ENCODE results near the gene TRPM3. TPM values are rescaled to one million over a fixed set of nuclear protein-coding genes. Genes with fewer than 3 reads are reported as not detected.
"Not testable (repeated sequence)": the region's sequence is repeated elsewhere in the genome, so short reads cannot be mapped to it uniquely, and the experiment has no call there.

Gene TRPM3
- total and polyA plus RNA-seq, 9 of the 15 experiments (the other 6 are each of a cell fraction or from before 2014, with no cell fraction given), result 0.04 TPM; not detected in 8

DNA sequence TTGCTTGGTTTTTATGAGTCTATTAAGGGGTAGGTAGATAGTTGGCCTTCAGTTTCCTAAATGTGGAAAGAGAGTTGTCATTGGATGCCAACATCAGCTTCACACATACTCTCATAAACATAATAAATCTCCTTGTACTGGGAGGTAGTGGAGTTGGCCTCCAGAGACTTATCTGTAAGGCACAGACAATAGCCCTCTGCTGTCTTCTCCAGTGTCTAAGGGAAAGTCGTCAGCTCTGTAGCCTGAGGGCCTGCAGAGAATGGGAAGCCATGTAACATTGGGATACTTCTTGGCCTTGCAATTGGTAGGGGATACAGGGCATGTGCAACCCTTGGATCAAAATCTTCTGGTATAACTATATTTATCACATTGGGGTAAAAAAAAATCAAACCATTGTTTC lies 375.1 kb downstream of the TRPM3 start:
- no peak for FAIRE-seq
- intact Hi-C loops (cut with micrococcal nuclease), result no loop called here

DNA sequence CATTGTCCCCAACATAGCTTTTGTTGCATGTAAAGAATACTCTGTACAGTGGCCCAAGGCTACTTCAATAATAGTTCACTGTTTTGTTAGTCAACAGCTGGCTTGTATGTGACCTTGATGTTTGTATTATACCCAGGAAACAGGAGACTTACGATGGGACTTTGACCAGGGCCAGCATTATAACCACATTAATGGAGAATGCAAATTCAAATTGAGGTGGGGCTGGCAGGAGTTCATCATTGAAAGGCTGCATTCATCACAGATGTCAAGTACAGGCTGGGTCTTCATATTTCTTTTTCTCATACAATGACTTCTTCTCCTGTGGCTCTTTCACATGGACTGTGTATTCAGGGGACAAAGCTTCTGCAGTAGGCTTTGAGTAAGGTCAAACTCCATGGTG lies 396.6 kb downstream of the TRPM3 start:
- DNase-seq (ENCODE audit: extremely low read depth in 1 of 4, low spot score in 3 of 4); H3K9me1 ChIP-seq (ENCODE audit: control insufficient read depth, insufficient read depth, low read length); H3K4me2 ChIP-seq (ENCODE audit: insufficient read depth, low read length); H3K27me3 ChIP-seq (ENCODE audit: control insufficient read depth in 2 of 2, insufficient read depth in 2 of 2, low read length in 2 of 2); H4K20me1 ChIP-seq (replicated peaks; ENCODE audit: control insufficient read depth, insufficient read depth, low read length); H3K9ac ChIP-seq (ENCODE audit: insufficient read depth in 1 of 2, low read depth in 2 of 2, low read length in 2 of 2); H2AFZ ChIP-seq (ENCODE audit: low read depth, low read length); intact Hi-C loops (cut with micrococcal nuclease); H3K4me3 ChIP-seq; FAIRE-seq; H3K79me2 ChIP-seq (ENCODE audit: control insufficient read depth, insufficient read depth, low read length); H3K4me1 ChIP-seq (replicated peaks in 1 of 2; ENCODE audit: control insufficient read depth in 2 of 2, insufficient read depth in 2 of 2, low read length in 2 of 2); H3K36me3 ChIP-seq (ENCODE audit: control insufficient read depth, insufficient read depth, low read length); in situ Hi-C loops (cut with MboI); ATAC-seq; POLR2A ChIA-PET; H3K9me3 ChIP-seq (replicated peaks; ENCODE audit: control insufficient read depth, insufficient read depth, low read depth, low read length); H3K27ac ChIP-seq (ENCODE audit: extremely low read depth, low read depth, low read length); BruUV-seq (replicated peaks); CTCF ChIA-PET (ENCODE audit: low intra/inter-chr PET ratio): not testable (repeated sequence)
- WGBS (ENCODE audit: insufficient coverage, low coverage, missing lambda C conversion rate), result no CpG with 5 or more reads among the region's 1 CpG

More for the DNA sequence above, 375.1 kb downstream of the TRPM3 start:
- no peaks in the 10 kb centered on the region for H3K4me1 ChIP-seq (replicated peaks in 1 of 2; ENCODE audit: control insufficient read depth in 2 of 2, insufficient read depth in 2 of 2, low read length in 2 of 2)
- in situ Hi-C loops (cut with MboI), result no loop called here
- H3K4me2 ChIP-seq (ENCODE audit: insufficient read depth, low read length), result no peak overlapping the region
- ChIA-PET CTCF (ENCODE audit: low intra/inter-chr PET ratio) (no interaction called here), POLR2A (no interaction called here)
- no TSS peak for BruUV-seq (replicated peaks)
- ATAC-seq (no peak), DNase-seq (ENCODE audit: extremely low read depth in 1 of 4, low spot score in 3 of 4) (no peak)
- H3K27me3 ChIP-seq (ENCODE audit: control insufficient read depth in 2 of 2, insufficient read depth in 2 of 2, low read length in 2 of 2), result no peaks in the 10 kb centered on the region
- H3K4me3 ChIP-seq, result no peak overlapping the region
- no peaks in the 10 kb centered on the region for H3K79me2 ChIP-seq (ENCODE audit: control insufficient read depth, insufficient read depth, low read length)
- no peaks in the 10 kb centered on the region for H4K20me1 ChIP-seq (replicated peaks; ENCODE audit: control insufficient read depth, insufficient read depth, low read length)
- H3K9me3 ChIP-seq (replicated peaks; ENCODE audit: control insufficient read depth, insufficient read depth, low read depth, low read length), result no peaks in the 10 kb centered on the region
- TF ChIP-seq FOXA3 (CRISPR knock-in tag; conservative IDR thresholded peaks at IDR 0.05 in 1 of 2, IDR thresholded peaks at IDR 0.05 in 1 of 2), result no peak
- TF ChIP-seq ZNF316 (IDR thresholded peaks at IDR 0.05), result no peak
- TF ChIP-seq ZFPM2 (CRISPR knock-in tag; IDR thresholded peaks at IDR 0.05), result no peak
- no peak for TF ChIP-seq CCAR2 (IDR thresholded peaks at IDR 0.05; ENCODE audit: low read depth, low read length)
- no peak for TF ChIP-seq POLR2AphosphoS2 (IDR thresholded peaks at IDR 0.05; ENCODE audit: low read length)
- TF ChIP-seq NR2C1 (IDR thresholded peaks at IDR 0.05), result no peak
- no peak for TF ChIP-seq NR2C1 (tag; IDR thresholded peaks at IDR 0.05)
- no peak for TF ChIP-seq FOXJ3 (CRISPR knock-in tag; IDR thresholded peaks at IDR 0.05)
- TF ChIP-seq ETS2 (tag; IDR thresholded peaks at IDR 0.05; ENCODE audit: borderline replicate concordance, poor library complexity, severe bottlenecking), result no peak
- H3K9me1 ChIP-seq (ENCODE audit: control insufficient read depth, insufficient read depth, low read length), result no peaks in the 10 kb centered on the region
- H3K27ac ChIP-seq (ENCODE audit: extremely low read depth, low read depth, low read length), result no peak overlapping the region
- 0% methylated on average over 1 of the region's 1 CpG for WGBS (ENCODE audit: insufficient coverage, low coverage, missing lambda C conversion rate)
- H3K9ac ChIP-seq (ENCODE audit: insufficient read depth in 1 of 2, low read depth in 2 of 2, low read length in 2 of 2), result no peak overlapping the region
- no peak overlapping the region for H2AFZ ChIP-seq (ENCODE audit: low read depth, low read length)
- no peaks in the 10 kb centered on the region for H3K36me3 ChIP-seq (ENCODE audit: control insufficient read depth, insufficient read depth, low read length)

- H3K79me2 ChIP-seq (ENCODE audit: control insufficient read depth, insufficient read depth, low read length); H3K9ac ChIP-seq (ENCODE audit: insufficient read depth in 1 of 2, low read depth in 2 of 2, low read length in 2 of 2); H3K4me3 ChIP-seq; H3K9me1 ChIP-seq (ENCODE audit: control insufficient read depth, insufficient read depth, low read length); H3K27me3 ChIP-seq (ENCODE audit: control insufficient read depth in 2 of 2, insufficient read depth in 2 of 2, low read length in 2 of 2); H2AFZ ChIP-seq (ENCODE audit: low read depth, low read length); CTCF ChIA-PET (ENCODE audit: low intra/inter-chr PET ratio); in situ Hi-C loops (cut with MboI); BruUV-seq (replicated peaks); H4K20me1 ChIP-seq (replicated peaks; ENCODE audit: control insufficient read depth, insufficient read depth, low read length); H3K9me3 ChIP-seq (replicated peaks; ENCODE audit: control insufficient read depth, insufficient read depth, low read depth, low read length); DNase-seq (ENCODE audit: extremely low read depth in 1 of 4, low spot score in 3 of 4); POLR2A ChIA-PET; H3K36me3 ChIP-seq (ENCODE audit: control insufficient read depth, insufficient read depth, low read length); ATAC-seq; H3K4me2 ChIP-seq (ENCODE audit: insufficient read depth, low read length); intact Hi-C loops (cut with micrococcal nuclease); H3K4me1 ChIP-seq (replicated peaks in 1 of 2; ENCODE audit: control insufficient read depth in 2 of 2, insufficient read depth in 2 of 2, low read length in 2 of 2); H3K27ac ChIP-seq (ENCODE audit: extremely low read depth, low read depth, low read length); FAIRE-seq: not testable (repeated sequence)
- WGBS (ENCODE audit: insufficient coverage, low coverage, missing lambda C conversion rate), result no CpG with 5 or more reads among the region's 1 CpG
These were observed 397.4 kb downstream of the TRPM3 start for GRCh38 chr9:70724025-70724424.

Data from K562 (cell line).